Esophagus muscularis mucosa (tissue), 4 donors: Measurements from ENCODE around the gene FGD6.
"Not testable (repeated sequence)": the region's sequence is repeated elsewhere in the genome, so short reads cannot be mapped to it uniquely, and the experiment has no call there.

Source experiments
- CTCF ChIP-seq, 3 experiments: fragments of 200-600 bp in 2 of 3; fragments of 450-650 bp in 1 of 3; sonication (generic) in 2 of 3; IDR thresholded peaks; one replicate each; pipeline ENCODE4 v1.5.1; 2017 to 2019; ENCODE audit warnings: antibody characterized with exemption in 3 of 3, mild to moderate bottlenecking in 2 of 3, moderate library complexity in 1 of 3
- EP300 ChIP-seq: sonication (generic); formaldehyde crosslinking; IDR thresholded peaks from one replicate; pipeline ENCODE4 v1.6.1; 2017; ENCODE audit warnings: antibody characterized with exemption
- POLR2AphosphoS5 ChIP-seq, 2 donors: sonication (generic); formaldehyde crosslinking; IDR thresholded peaks; one replicate each; pipeline ENCODE4 v1.6.1; 2017; ENCODE audit warnings: antibody characterized with exemption in 2 of 2

- TF ChIP-seq CTCF (IDR thresholded peaks at IDR 0.05); POLR2AphosphoS5 (IDR thresholded peaks at IDR 0.05); EP300: not testable (repeated sequence)
Measured at GRCh38 chr12:95138031-95138430, 79.2 kb downstream of the FGD6 start.
